Liver (tissue), 9 donors: Measurements from ENCODE around the gene LXN. TPM values are rescaled to one million over a fixed set of nuclear protein-coding genes. Genes with fewer than 3 reads are reported as not detected.

Source experiments
- DNase-seq: peaks from one replicate; pipeline ENCODE4 v3.0.0-alpha.2; 2017; ENCODE audit warnings: low spot score
- H3K27ac ChIP-seq, 2 donors: one replicate each; pipeline ENCODE4 v1.7.0; 2013; ENCODE audit warnings: inconsistent platforms in 2 of 2, low read length in 2 of 2, control low read depth in 1 of 2, low read depth in 1 of 2, mild to moderate bottlenecking in 1 of 2
- H3K27me3 ChIP-seq, 4 donors: one replicate each; pipeline versions ENCODE4 v1.6.1 to v1.7.0; 2013; ENCODE audit warnings: low read length in 3 of 4, inconsistent platforms in 1 of 4, mild to moderate bottlenecking in 1 of 4, moderate library complexity in 1 of 4; ENCODE audit not compliant: control insufficient read depth in 4 of 4, insufficient read depth in 4 of 4
- H3K36me3 ChIP-seq, 4 donors: one replicate each; pipeline versions ENCODE4 v1.6.1 to v1.7.0; 2013; ENCODE audit warnings: low read length in 3 of 4, mild to moderate bottlenecking in 3 of 4, low read depth in 1 of 4, moderate library complexity in 1 of 4; ENCODE audit not compliant: control insufficient read depth in 4 of 4, insufficient read depth in 3 of 4
- H3K4me1 ChIP-seq, 4 donors: one replicate each; pipeline versions ENCODE4 v1.6.1 to v1.7.0; 2013; ENCODE audit warnings: low read length in 3 of 4, mild to moderate bottlenecking in 3 of 4, moderate library complexity in 1 of 4; ENCODE audit not compliant: control insufficient read depth in 4 of 4, insufficient read depth in 4 of 4
- H3K4me3 ChIP-seq, 3 donors: one replicate each; pipeline versions ENCODE4 v1.6.1 to v1.7.0; 2013; ENCODE audit warnings: low read length in 3 of 3, control low read depth in 1 of 3, low read depth in 1 of 3, mild to moderate bottlenecking in 1 of 3
- H3K9ac ChIP-seq, 2 donors: one replicate each; pipeline ENCODE4 v1.7.0; 2013; ENCODE audit warnings: low read length in 2 of 2, mild to moderate bottlenecking in 2 of 2, moderate library complexity in 2 of 2, control low read depth in 1 of 2, low read depth in 1 of 2
- H3K9me3 ChIP-seq, 4 donors: one replicate each; pipeline versions ENCODE4 v1.6.1 to v1.7.0; 2013; ENCODE audit warnings: low read length in 3 of 4; ENCODE audit not compliant: control insufficient read depth in 4 of 4
- CTCF ChIP-seq: fragments of 150-350 bp; IDR thresholded peaks from 2 replicates; pipeline ENCODE4 v1.5.1; 2017; ENCODE audit warnings: improper control_type of control experiment, low read depth, low read length; ENCODE audit not compliant: missing input control
- EGR1 ChIP-seq, 2 donors: IDR thresholded peaks; 2 replicates each; pipeline ENCODE4 v1.6.1; 2016 to 2018; ENCODE audit warnings: antibody characterized with exemption in 2 of 2, low read depth in 2 of 2
- FOXA1 ChIP-seq: IDR thresholded peaks from 2 replicates; pipeline ENCODE4 v1.6.1; 2016; ENCODE audit warnings: antibody characterized with exemption
- FOXA2 ChIP-seq: IDR thresholded peaks from 2 replicates; pipeline ENCODE4 v1.6.1; 2016; ENCODE audit warnings: antibody characterized with exemption
- GABPA ChIP-seq, 2 donors: IDR thresholded peaks in 1 of 2; conservative IDR thresholded peaks in 1 of 2; 2 replicates each; pipeline ENCODE4 v1.6.1; 2016; ENCODE audit warnings: antibody characterized with exemption in 2 of 2, mild to moderate bottlenecking in 1 of 2, moderate library complexity in 1 of 2
- HNF4A ChIP-seq, 2 donors: conservative IDR thresholded peaks; 2 replicates each; pipeline ENCODE4 v1.6.1; 2016; ENCODE audit warnings: antibody characterized with exemption in 2 of 2, mild to moderate bottlenecking in 2 of 2
- HNF4G ChIP-seq: IDR thresholded peaks from 2 replicates; pipeline ENCODE4 v1.6.1; 2016; ENCODE audit warnings: antibody characterized with exemption
- JUND ChIP-seq, 2 donors: IDR thresholded peaks; 2 replicates each; pipeline ENCODE4 v1.6.1; 2016; ENCODE audit warnings: antibody characterized with exemption in 2 of 2
- MAX ChIP-seq: IDR thresholded peaks from 2 replicates; pipeline ENCODE4 v1.6.1; 2016; ENCODE audit warnings: antibody characterized with exemption
- NR2F2 ChIP-seq: IDR thresholded peaks from 2 replicates; pipeline ENCODE4 v1.6.1; 2016; ENCODE audit warnings: antibody characterized with exemption
- RAD21 ChIP-seq, 2 donors: IDR thresholded peaks; 2 replicates each; pipeline ENCODE4 v1.6.1; 2016; ENCODE audit warnings: antibody characterized with exemption in 2 of 2, mild to moderate bottlenecking in 2 of 2
- RXRA ChIP-seq, 2 donors: IDR thresholded peaks; 2 replicates each; pipeline ENCODE4 v1.6.1; 2017 to 2018; ENCODE audit warnings: antibody characterized with exemption in 2 of 2, mild to moderate bottlenecking in 1 of 2
- SP1 ChIP-seq: IDR thresholded peaks from 2 replicates; pipeline ENCODE4 v1.6.1; 2018; ENCODE audit warnings: antibody characterized with exemption, mild to moderate bottlenecking
- TAF1 ChIP-seq: conservative IDR thresholded peaks from 2 replicates; pipeline ENCODE4 v1.6.1; 2016; ENCODE audit warnings: antibody characterized with exemption, mild to moderate bottlenecking
- YY1 ChIP-seq: IDR thresholded peaks from 2 replicates; pipeline ENCODE4 v1.6.1; 2016; ENCODE audit warnings: antibody characterized with exemption, mild to moderate bottlenecking
- ZBTB33 ChIP-seq: IDR thresholded peaks from 2 replicates; pipeline ENCODE4 v1.6.1; 2016; ENCODE audit warnings: antibody characterized with exemption
- WGBS: extraction: QIAGEN DNeasy Blood & Tissue Kit; methylation state at CpG from one replicate; pipeline ENCODE4 v1.1.7; 2013; 5-methylcytosine and 5-hydroxymethylcytosine counted together
- polyA plus RNA-seq, 2 donors: library from polyadenylated mRNA; stranded (reverse) in 1 of 2; unstranded in 1 of 2; fragments of 200-250 nt in 1 of 2; fragments of >200 nt in 1 of 2; fragmentation: Nextera tagmentation in 1 of 2; extraction: Ambion mirVana in 1 of 2; gene quantifications; one replicate each; pipeline versions ENCODE4 v1.2.1 to v1.2.3, GENCODE V29; 2013 to 2015
- total RNA-seq, 2 donors: library from RNA; depleted of rRNA; stranded (reverse); fragments of >200 nt; gene quantifications; one replicate each; pipeline ENCODE4 v1.2.3, GENCODE V29; 2014
- TF ChIP-seq, protein P1 (sequence below): IDR thresholded peaks from 2 replicates; pipeline ENCODE4 v1.6.1; 2016; ENCODE audit warnings: antibody characterized with exemption, mild to moderate bottlenecking
- TF ChIP-seq, protein P2 (sequence below): IDR thresholded peaks from 2 replicates; pipeline ENCODE4 v1.6.1; 2016; ENCODE audit warnings: antibody characterized with exemption
- donor health status: healthy.
- donor health status: healthy.
- donor health status: healthy.
- donor health status: healthy.
- donor health status: healthy.

Gene LXN
- total and polyA plus RNA-seq, 4 donors, result 1.7 to 52.2 (median 2.6) TPM

DNA sequence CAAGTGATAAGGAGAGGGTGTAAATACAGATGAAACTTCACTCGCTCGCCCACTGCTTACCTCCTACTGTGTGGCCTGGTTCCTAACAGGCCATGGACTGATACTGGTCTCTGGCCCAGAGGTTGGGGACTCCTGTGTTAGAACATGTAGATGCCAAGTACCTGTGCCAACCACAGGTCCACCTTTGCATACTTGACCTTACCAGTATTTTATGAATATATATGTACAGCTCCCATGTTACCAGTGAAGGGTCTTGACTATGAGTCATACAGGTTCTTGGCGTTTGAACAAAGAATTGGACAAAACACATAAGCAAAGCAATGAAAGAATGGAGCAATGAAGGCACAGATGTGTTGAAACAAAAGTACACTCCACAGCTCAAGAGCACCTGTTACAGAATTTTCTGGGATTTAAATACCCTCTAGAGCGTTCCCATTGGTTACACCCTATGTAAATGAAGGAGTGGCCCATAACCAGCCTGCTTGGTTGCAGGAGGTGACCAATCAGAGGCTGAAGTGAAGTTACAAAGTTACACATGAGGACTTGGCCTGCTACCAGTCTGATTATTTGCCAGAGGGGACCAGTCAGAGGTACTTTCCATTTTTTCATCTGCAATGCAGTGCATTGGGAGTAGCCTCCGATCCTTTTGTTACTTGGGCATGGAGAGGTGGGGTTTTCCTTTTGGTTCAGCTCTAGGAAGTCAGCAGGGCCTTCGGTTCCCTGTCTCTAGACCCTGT lies 29.8 kb downstream of the LXN start:
- no peak overlapping the region for H3K9ac ChIP-seq
- no peak for DNase-seq
- H3K4me1 ChIP-seq, result peaks cover 0 to 13% (median 11%) of the 10 kb centered on the region in 4 donors
- no peaks in the 10 kb centered on the region for H3K9me3 ChIP-seq
- 82% methylated on average over 6 of the region's 6 CpGs for WGBS
- no peak overlapping the region for H3K27ac ChIP-seq
- peaks cover 0 to 2% (median 0%) of the 10 kb centered on the region in 4 donors for H3K27me3 ChIP-seq
- H3K36me3 ChIP-seq, result no peaks in the 10 kb centered on the region
- TF ChIP-seq, protein P1, sequence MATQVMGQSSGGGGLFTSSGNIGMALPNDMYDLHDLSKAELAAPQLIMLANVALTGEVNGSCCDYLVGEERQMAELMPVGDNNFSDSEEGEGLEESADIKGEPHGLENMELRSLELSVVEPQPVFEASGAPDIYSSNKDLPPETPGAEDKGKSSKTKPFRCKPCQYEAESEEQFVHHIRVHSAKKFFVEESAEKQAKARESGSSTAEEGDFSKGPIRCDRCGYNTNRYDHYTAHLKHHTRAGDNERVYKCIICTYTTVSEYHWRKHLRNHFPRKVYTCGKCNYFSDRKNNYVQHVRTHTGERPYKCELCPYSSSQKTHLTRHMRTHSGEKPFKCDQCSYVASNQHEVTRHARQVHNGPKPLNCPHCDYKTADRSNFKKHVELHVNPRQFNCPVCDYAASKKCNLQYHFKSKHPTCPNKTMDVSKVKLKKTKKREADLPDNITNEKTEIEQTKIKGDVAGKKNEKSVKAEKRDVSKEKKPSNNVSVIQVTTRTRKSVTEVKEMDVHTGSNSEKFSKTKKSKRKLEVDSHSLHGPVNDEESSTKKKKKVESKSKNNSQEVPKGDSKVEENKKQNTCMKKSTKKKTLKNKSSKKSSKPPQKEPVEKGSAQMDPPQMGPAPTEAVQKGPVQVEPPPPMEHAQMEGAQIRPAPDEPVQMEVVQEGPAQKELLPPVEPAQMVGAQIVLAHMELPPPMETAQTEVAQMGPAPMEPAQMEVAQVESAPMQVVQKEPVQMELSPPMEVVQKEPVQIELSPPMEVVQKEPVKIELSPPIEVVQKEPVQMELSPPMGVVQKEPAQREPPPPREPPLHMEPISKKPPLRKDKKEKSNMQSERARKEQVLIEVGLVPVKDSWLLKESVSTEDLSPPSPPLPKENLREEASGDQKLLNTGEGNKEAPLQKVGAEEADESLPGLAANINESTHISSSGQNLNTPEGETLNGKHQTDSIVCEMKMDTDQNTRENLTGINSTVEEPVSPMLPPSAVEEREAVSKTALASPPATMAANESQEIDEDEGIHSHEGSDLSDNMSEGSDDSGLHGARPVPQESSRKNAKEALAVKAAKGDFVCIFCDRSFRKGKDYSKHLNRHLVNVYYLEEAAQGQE, result no peak
- TF ChIP-seq HNF4G (no peak), SP1 (no peak), EGR1 (IDR thresholded peaks at IDR 0.05; ENCODE audit: low read depth in 2 of 2) (no peak), FOXA1 (no peak), RXRA (IDR thresholded peaks at IDR 0.05) (no peak)
- H3K4me3 ChIP-seq, result no peak overlapping the region

DNA sequence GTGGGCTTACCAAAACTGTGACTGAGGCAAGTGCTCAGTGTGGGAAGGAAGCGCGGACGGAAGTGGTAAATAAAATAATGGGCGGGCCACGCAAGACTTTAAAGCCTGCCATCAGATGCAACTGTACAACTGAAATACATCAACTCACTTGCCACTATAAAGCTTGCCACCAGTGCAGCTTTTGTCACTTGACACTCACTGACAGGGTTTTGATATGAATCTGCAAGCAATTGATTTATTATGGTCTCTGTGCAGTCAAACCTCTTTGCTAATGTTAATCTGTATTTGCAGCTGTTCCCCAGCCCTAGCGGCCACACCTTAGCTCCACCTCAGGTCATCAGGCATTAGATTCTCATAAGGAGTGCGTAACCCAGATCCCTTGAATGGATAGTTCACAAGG lies 30.4 kb downstream of the LXN start:
- no peaks in the 10 kb centered on the region for H3K9me3 ChIP-seq

More for the DNA sequence above, 30.4 kb downstream of the LXN start:
- TF ChIP-seq CTCF (no peak), ZBTB33 (no peak), FOXA1 (no peak), YY1 (no peak), JUND (IDR thresholded peaks at IDR 0.05) (no peak), MAX (no peak), TAF1 (no peak), NR2F2 (no peak), EGR1 (IDR thresholded peaks at IDR 0.05; ENCODE audit: low read depth in 2 of 2) (no peak), GABPA (IDR thresholded peaks at IDR 0.05 in 1 of 2, conservative IDR thresholded peaks at IDR 0.05 in 1 of 2) (no peak), FOXA2 (no peak), SP1 (no peak), RAD21 (IDR thresholded peaks at IDR 0.05) (no peak), HNF4A (conservative IDR thresholded peaks at IDR 0.05) (no peak), HNF4G (no peak), RXRA (IDR thresholded peaks at IDR 0.05) (no peak)
- TF ChIP-seq, protein P2, sequence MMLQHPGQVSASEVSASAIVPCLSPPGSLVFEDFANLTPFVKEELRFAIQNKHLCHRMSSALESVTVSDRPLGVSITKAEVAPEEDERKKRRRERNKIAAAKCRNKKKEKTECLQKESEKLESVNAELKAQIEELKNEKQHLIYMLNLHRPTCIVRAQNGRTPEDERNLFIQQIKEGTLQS, result no peak
- TF ChIP-seq, protein P1, result no peak
- DNase-seq, result no peak
- no peaks in the 10 kb centered on the region for H3K36me3 ChIP-seq
- no peak overlapping the region for H3K9ac ChIP-seq
- H3K4me3 ChIP-seq, result no peak overlapping the region
- no peak overlapping the region for H3K27ac ChIP-seq
- H3K27me3 ChIP-seq, result peaks cover 0 to 2% (median 0%) of the 10 kb centered on the region in 4 donors
- peaks cover 0 to 13% (median 11%) of the 10 kb centered on the region in 4 donors for H3K4me1 ChIP-seq
- 94% methylated on average over 7 of the region's 7 CpGs for WGBS
